ENCODE results near the gene ADAMTS18.

The ADAMTS18 gene

DNA sequence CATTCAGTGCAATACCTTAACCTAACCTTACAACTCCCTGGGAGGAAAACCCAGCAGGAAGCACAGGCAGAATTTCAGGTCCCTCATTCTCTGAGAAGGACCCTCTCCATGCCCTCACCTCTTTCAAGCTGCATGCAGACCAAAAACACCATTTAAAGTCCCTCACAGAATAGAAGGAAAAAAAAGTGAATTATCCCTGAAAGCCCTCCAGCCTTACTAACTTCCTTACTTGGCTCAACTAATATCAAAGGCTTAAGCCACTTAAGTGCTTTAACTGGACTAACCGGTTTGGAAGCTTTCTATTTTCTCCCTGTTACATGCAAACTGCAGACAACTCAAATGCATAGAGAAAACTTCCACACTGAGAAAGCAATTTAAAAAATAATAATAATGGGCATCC is 60.5 kb downstream of the ADAMTS18 start:
- TF ChIP-seq CTCF (IDR thresholded peaks at IDR 0.05; ENCODE audit: low read depth, low read length), result no peak
- no peak for DNase-seq (ENCODE audit: low read depth in 2 of 2)
- H3K4me3 ChIP-seq (replicated peaks in 1 of 2; ENCODE audit: low read depth in 2 of 2, low read length in 2 of 2), result no peak overlapping the region

GRCh38 chr16:77373726-77374125 is 61.1 kb downstream of the ADAMTS18 start:
- TF ChIP-seq CTCF (IDR thresholded peaks at IDR 0.05; ENCODE audit: low read depth, low read length), result no peak
- H3K4me3 ChIP-seq (replicated peaks in 1 of 2; ENCODE audit: low read depth in 2 of 2, low read length in 2 of 2), result no peak overlapping the region
- no peak for DNase-seq (ENCODE audit: low read depth in 2 of 2)

DNA sequence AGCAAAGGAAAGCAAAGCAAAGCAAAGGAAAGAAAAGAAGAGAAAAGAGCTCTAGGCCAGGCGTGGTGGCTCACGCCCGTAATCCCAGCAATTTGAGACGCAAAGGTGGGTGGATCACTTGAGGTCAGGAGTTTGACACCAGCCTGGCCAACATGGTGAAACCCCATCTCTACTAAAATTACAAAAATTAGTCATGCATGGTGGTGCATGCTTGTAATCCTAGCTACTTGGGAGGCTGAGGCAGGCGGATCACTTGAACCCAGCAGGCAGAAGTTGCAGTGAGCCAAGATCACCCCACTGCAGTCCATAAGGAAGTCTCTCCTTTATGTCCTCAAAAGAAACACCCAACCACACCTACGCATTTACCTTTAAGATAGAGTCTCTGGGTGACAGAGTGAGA is 70.1 kb downstream of the ADAMTS18 start:
- H3K4me3 ChIP-seq (replicated peaks in 1 of 2; ENCODE audit: low read depth in 2 of 2, low read length in 2 of 2), result no peak overlapping the region
- TF ChIP-seq CTCF (IDR thresholded peaks at IDR 0.05; ENCODE audit: low read depth, low read length), result no peak
- no peak for DNase-seq (ENCODE audit: low read depth in 2 of 2)

DNA sequence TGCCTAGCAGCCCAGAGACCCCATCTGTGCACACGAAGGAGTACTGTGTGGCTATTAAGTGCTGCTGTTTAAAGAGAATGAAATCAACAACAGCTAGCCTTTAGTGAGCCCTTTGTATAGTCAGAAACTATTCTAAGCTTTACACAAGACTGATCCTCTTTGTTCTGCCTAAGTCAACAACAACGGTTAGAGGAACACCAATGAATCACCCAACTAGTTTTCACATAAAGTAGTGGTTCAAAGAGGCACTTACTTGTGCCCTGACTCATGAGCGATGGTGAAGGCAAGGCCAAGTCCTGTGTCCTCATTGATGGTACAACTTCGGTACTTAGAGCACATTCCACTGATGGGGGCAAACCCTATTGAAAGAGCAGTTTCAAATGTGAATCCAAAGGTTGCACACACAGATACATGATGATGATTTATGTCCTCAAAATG is 75.8 kb downstream of the ADAMTS18 start:
- no peak for TF ChIP-seq CTCF (IDR thresholded peaks at IDR 0.05; ENCODE audit: low read depth, low read length)
- peak in 1 of 2 donors; percentile 89 for DNase-seq (ENCODE audit: low read depth in 2 of 2)
- H3K4me3 ChIP-seq (replicated peaks in 1 of 2; ENCODE audit: low read depth in 2 of 2, low read length in 2 of 2), result no peak overlapping the region

- no peak for DNase-seq (ENCODE audit: low read depth in 2 of 2)
- TF ChIP-seq CTCF (IDR thresholded peaks at IDR 0.05; ENCODE audit: low read depth, low read length), result no peak
- H3K4me3 ChIP-seq (replicated peaks in 1 of 2; ENCODE audit: low read depth in 2 of 2, low read length in 2 of 2), result no peak overlapping the region
These were observed 81.1 kb downstream of the ADAMTS18 start for GRCh38 chr16:77353587-77354263.

DNA sequence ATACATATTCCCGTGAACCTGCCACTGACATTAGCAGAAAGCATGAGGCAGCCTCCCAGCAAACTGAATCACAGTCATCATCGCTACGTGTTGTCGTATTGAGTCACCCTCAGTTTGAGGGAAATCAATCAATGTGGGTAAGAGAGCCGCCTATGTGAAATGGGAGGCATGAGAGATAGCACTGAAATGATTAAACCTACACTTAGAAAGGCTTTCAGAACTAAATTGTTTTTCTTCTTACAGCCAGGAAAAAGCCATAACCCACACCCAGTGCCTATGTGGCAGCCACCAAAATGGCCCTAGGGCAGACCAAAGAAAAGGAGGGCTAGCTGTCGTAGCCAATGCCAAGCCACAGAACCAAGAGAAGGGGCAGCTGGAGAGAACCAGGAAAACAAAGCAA is 90.5 kb downstream of the ADAMTS18 start:
- DNase-seq (ENCODE audit: low read depth in 2 of 2), result peak in 1 of 2 donors; percentile 34
- no peak overlapping the region for H3K4me3 ChIP-seq (replicated peaks in 1 of 2; ENCODE audit: low read depth in 2 of 2, low read length in 2 of 2)
- TF ChIP-seq CTCF (IDR thresholded peaks at IDR 0.05; ENCODE audit: low read depth, low read length), result no peak

GRCh38 chr16:77336637-77337036 is 98.2 kb downstream of the ADAMTS18 start:
- no peak overlapping the region for H3K4me3 ChIP-seq (replicated peaks in 1 of 2; ENCODE audit: low read depth in 2 of 2, low read length in 2 of 2)
- no peak for TF ChIP-seq CTCF (IDR thresholded peaks at IDR 0.05; ENCODE audit: low read depth, low read length)
- DNase-seq (ENCODE audit: low read depth in 2 of 2), result peak; percentile 13 to 65

All from cardiac fibroblast (primary cell).